Measurements from ENCODE around the gene PLEKHA3.
"Not testable (repeated sequence)": the region's sequence is repeated elsewhere in the genome, so short reads cannot be mapped to it uniquely, and the experiment has no call there.

Gene PLEKHA3

GRCh38 chr2:178450774-178451525 lies 29.3 kb upstream of the PLEKHA3 start, which contains the start of the genes PJVK and PRKRA:
PJVK (plus strand) TSS chr2:178451378; CDS start chr2:178453410, 2,032 bp downstream.
PRKRA (minus strand) TSS chr2:178451175; CDS start chr2:178451030, 145 bp downstream.
- 0 out of 2 replicates have a peak, but pooled peaks have one; percentile 2 for TF ChIP-seq CTCF (IDR thresholded peaks at IDR 0.05; ENCODE audit: control insufficient read depth, extremely low read depth, insufficient read depth)
- DNase-seq (ENCODE audit: low read depth) = peak; percentile 77
- H3K4me3 ChIP-seq (ENCODE audit: low read depth, low read length) = peak within 1 kb of the TSS; percentile 59

- no peak overlapping the region for H3K4me3 ChIP-seq (ENCODE audit: low read depth, low read length)
- no peak for DNase-seq (ENCODE audit: low read depth)
- no peak for TF ChIP-seq CTCF (IDR thresholded peaks at IDR 0.05; ENCODE audit: control insufficient read depth, extremely low read depth, insufficient read depth)
These were observed 27.9 kb upstream of the PLEKHA3 start for GRCh38 chr2:178452334-178452733.

GRCh38 chr2:178452870-178453269 lies 27.4 kb upstream of the PLEKHA3 start:
- peak overlapping the region; percentile 4; the same call in 1 of the 2 replicates for H3K4me3 ChIP-seq (ENCODE audit: low read depth, low read length)
- no peak for DNase-seq (ENCODE audit: low read depth)

GRCh38 chr2:178455947-178456346 lies 24.3 kb upstream of the PLEKHA3 start:
- TF ChIP-seq CTCF (IDR thresholded peaks at IDR 0.05; ENCODE audit: control insufficient read depth, extremely low read depth, insufficient read depth) = no peak
- H3K4me3 ChIP-seq (ENCODE audit: low read depth, low read length) = no peak overlapping the region
- DNase-seq (ENCODE audit: low read depth) = no peak

More at GRCh38 chr2:178452870-178453269, 27.4 kb upstream of the PLEKHA3 start:
- no peak for TF ChIP-seq CTCF (IDR thresholded peaks at IDR 0.05; ENCODE audit: control insufficient read depth, extremely low read depth, insufficient read depth)

- TF ChIP-seq CTCF (IDR thresholded peaks at IDR 0.05; ENCODE audit: control insufficient read depth, extremely low read depth, insufficient read depth) = no peak
- H3K4me3 ChIP-seq (ENCODE audit: low read depth, low read length) = no peak overlapping the region
- DNase-seq (ENCODE audit: low read depth) = no peak
These were observed 22.8 kb upstream of the PLEKHA3 start for GRCh38 chr2:178457390-178457886.

GRCh38 chr2:178469219-178469849 lies 10.9 kb upstream of the PLEKHA3 start:
- DNase-seq (ENCODE audit: low read depth) = no peak
- H3K4me3 ChIP-seq (ENCODE audit: low read depth, low read length) = no peak overlapping the region
- TF ChIP-seq CTCF (IDR thresholded peaks at IDR 0.05; ENCODE audit: control insufficient read depth, extremely low read depth, insufficient read depth) = no peak

- not testable (repeated sequence) for H3K4me3 ChIP-seq (ENCODE audit: low read depth, low read length)
These were observed 8.9 kb upstream of the PLEKHA3 start for GRCh38 chr2:178471313-178471712.

More at GRCh38 chr2:178471313-178471712, 8.9 kb upstream of the PLEKHA3 start:
- not testable (repeated sequence) for DNase-seq (ENCODE audit: low read depth)
